HG02678 (cell line): ENCODE measurements around the gene MRPL22.
A peak's percentile ranks its signal among the peaks of the same experiment; 100 is the strongest.
"Not testable (repeated sequence)": the region's sequence is repeated elsewhere in the genome, so short reads cannot be mapped to it uniquely, and the experiment has no call there.

Experiments used
- ATAC-seq: cut with Tn5 transposase; IDR thresholded peaks from one replicate; pipeline ENCODE4 v1.9.1; 2021; ENCODE audit warnings: mild to moderate bottlenecking, moderate library complexity; ENCODE audit not compliant: unreplicated experiment

MRPL22 gene

GRCh38 chr5:154940772-154941620 lies at the start of gene MRPL22:
Gene MRPL22 (plus strand): TSS chr5:154941073. CDS start chr5:154941111, 38 bp downstream.
- peak; percentile 48 for ATAC-seq

GRCh38 chr5:154892369-154892771 lies 48.5 kb upstream of the MRPL22 start:
- ATAC-seq: no peak

- no peak for ATAC-seq
Observed at GRCh38 chr5:154893381-154893780, 47.5 kb upstream of the MRPL22 start.

DNA sequence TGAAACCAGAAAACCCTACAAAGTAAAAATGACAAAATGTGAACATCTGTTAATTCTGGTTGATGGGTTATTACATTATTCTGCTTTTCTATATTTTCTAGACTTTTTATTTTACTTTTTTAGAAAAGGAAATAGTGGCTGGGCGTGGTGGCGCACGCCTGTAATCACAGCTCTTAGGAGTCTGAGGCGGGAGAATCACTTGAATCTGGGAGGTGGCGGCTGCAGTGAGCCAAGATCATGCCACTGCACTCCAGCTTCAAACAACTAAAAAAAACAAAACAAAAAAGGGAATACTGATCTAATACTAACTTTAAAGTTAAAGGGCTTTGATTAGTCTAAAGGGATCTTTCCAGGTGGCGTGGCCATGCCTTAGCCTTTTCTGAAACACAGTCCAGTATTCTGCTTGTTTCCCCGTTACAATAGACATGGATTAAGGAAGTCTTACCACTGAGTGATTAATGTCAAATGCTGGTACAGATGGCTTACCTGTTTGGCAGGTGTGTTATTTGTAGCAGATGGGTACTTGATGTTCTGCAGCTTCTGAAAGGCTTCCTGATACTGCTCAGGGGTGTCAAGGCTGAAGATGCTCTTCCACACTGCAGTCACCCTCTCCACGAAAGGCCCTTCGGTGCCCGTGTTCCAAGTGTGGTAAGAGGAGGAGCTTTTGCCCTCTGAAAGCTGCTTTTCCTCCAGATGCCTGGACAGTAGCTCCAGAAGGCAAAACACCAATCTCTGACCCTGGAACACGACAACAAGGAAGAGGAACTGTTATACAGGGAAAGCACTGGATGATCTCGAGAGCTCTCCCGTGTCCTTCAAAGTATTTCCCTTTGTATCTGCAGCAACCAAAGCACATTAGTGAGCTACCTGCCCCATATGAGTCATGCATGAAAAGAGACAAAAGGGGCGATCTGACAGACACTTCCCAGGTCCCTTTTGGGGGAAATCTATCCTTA lies 45.0 kb upstream of the MRPL22 start:
- no peak for ATAC-seq

GRCh38 chr5:154896562-154897165 lies 44.2 kb upstream of the MRPL22 start:
- ATAC-seq: no peak

GRCh38 chr5:154898210-154898609 lies 42.7 kb upstream of the MRPL22 start:
- ATAC-seq: no peak

DNA sequence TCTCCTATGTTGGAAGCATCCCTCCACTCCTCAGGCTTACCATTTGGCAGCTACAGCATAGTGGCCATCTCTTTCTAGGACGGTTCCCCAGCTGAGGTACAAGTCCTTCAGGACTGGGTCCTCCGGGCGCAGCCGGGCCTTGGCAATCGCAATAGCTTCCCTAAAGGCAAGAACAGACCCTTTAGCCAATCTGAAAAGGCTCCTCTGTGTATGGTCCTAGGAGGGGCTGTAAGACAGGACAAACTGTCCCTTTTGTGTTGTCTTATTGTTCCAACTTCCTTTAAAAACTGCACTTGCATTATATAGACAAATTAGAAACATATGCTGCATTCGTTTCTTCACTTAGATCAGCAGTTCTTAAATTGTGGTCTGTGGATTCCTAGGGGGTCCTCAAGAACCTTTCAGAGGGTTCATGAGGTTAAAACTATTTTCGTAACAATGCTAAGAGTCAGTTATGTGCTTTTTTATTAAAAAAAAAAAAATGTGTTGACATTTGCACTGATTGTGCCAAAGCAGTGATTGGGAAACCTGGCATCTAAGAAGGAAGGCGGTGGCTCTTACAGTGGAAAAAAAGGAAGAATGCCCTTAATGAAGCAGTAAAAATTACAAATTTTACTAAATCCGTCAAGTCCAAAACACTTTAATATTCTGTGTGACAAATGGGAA lies 41.6 kb upstream of the MRPL22 start:
- no peak for ATAC-seq

DNA sequence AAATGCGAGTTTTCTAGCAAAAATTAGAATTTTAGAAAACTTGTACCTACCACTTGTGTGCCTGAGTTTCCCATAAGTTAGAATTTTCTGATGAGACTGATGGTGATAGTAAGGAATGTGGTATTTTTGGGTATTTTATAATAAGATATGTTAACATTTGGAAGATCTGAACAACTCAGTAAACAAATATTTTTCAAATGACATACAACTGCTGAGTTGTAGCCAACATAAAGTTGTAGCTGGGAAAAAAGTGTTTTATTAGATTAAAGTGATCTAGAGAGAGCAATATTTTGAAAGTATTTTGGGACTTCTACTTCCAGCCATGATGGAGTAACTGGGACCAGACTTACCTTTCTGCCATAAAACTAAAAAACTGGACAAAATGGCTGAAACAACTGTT lies 40.8 kb upstream of the MRPL22 start:
- no peak for ATAC-seq

- ATAC-seq: no peak
Observed at GRCh38 chr5:154901276-154901675, 39.6 kb upstream of the MRPL22 start.

DNA sequence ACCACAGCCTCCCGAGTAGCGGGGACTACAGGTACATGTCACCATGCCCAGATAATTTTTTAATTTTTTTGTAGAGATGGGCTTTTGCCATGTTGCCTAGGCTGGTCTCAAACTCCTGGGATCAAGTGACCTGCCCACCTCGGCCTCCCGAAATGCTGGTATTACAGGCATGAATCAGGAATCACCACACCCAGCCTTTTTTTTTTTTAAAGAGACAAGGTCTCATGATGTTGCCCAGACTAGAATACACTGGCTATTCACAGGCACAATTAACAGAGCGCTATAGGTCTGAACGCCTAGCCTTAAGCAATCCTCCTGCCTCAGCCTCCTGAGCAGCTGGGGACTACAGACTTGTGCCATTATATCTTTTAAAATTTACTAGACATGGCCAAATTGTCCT lies 39.0 kb upstream of the MRPL22 start:
- ATAC-seq: no peak

GRCh38 chr5:154905601-154906000 lies 35.3 kb upstream of the MRPL22 start:
- ATAC-seq: not testable (repeated sequence)

- ATAC-seq: no peak
Observed at GRCh38 chr5:154916874-154917273, 24.0 kb upstream of the MRPL22 start.

DNA sequence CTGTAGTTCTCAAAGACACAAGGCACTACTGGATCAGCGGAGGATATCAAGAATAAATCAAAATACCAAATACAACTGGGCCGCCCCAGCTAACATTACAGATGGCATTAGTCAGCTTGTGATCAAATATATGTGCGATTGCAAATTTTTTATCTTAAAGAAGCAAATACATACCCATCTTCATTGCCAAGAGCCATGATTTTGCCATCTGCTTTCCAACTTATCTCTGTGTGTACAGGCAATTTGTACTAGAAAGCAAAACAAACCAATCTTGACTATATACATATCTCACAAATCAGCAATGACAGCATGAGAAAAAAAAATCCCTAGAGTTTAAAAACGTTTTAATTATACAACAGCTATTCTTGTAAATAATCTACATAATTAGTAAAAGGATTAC lies 23.1 kb upstream of the MRPL22 start:
- ATAC-seq: no peak

GRCh38 chr5:154923441-154924430 lies 17.1 kb upstream of the MRPL22 start:
- ATAC-seq: no peak

DNA sequence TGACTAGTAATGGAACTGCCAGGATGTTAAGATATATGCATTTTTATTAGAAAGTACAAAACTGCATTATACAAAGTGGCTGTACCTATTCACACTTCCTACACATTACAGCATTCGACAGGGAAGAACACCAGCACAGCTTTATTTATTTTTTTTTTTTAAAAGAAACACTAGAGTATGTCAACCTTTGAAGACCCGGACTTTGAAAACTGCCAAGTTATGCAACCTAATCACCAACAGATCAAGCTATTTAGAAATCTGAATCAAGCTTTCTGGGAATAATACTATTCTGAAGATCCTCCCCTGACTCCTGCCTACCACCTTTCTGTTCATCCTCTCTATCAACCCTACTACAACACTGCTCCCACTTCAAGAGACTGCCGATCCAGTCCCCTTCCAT lies 7.3 kb upstream of the MRPL22 start:
- ATAC-seq: no peak

DNA sequence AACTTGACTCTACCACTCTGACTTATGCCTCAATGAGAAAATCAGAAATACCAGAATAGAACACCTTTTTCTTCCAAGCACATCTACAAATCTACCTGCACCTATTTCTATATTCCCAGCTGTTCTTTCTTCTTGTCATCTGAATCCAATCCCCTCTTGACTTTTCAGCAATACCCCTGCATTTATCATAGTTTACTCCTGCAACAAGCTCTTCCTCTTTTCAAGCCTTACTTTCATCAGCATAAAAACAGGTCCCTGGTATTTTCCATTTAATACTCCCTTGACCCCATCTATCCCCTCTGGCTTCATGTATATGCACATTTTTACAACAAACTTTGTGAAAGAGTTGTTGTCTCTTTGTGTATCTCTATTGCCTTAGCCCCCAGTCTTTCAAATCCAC lies 6.0 kb upstream of the MRPL22 start:
- ATAC-seq: no peak

GRCh38 chr5:154937186-154937717 lies 3.6 kb upstream of the MRPL22 start:
- no peak for ATAC-seq

- ATAC-seq: peak; percentile 85
Observed at GRCh38 chr5:154937718-154938466, 3.0 kb upstream of the MRPL22 start, which contains the start of gene GEMIN5. Gene GEMIN5 (minus strand): TSS chr5:154938211. CDS start chr5:154938133, 78 bp downstream.
